T-helper 2 cell treated with Interferon-gamma antibody and Interleukin-4, amounts not matched to agents 100 ng/mL and 5 ng/mL, for 36 hours (primary cell): ENCODE results near the gene MYCN. TPM values are rescaled to one million over a fixed set of nuclear protein-coding genes. Genes with fewer than 3 reads are reported as not detected.

Experiments
- intact Hi-C: fragments of 100-400 bp; cut with micrococcal nuclease; formaldehyde crosslinking; loops from one replicate; pipeline ENCODE4 v1.15.1; 2023
- total RNA-seq: library from RNA; stranded (reverse); gene quantifications from 2 replicates; pipeline ENCODE4 v1.2.3, GENCODE V29; 2022

Gene MYCN
- total RNA-seq, 1 donor from 2014 or later: 0.09 TPM

DNA sequence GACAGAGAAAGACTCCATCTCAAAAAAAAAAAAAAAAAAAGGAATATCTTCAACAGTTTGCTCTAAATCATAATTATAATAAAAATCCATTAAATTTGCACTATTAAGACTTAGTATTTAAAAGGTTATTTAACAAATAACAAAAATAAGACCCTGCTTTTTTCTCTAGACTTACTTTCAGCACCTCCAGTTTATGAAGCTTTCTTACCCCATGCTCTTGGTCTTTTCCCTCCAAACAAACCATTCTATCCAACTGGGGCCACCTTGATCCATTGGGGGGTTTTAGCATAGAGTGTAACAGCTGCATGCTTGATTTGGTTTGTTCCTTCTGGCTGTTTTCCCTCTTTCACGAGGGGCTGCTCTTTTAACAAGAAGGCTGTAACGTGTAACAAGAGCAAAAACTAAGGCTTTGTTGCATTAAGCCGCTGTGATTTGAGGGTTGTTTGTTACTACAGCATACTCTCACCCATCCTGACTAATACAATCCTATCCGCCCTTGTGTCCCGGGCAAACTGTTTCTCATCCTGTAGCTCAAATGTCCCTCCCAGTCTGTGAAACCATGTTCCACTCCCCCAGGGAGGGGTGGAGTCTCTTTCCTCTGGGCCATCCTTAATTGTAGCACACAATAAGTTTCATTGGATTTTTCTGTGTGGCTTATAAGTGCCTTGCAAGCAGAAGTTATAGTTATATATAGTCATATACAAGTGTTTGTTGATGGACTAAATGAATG lies 9.6 kb upstream of the MYCN start:
- intact Hi-C loops: no loop called here

DNA sequence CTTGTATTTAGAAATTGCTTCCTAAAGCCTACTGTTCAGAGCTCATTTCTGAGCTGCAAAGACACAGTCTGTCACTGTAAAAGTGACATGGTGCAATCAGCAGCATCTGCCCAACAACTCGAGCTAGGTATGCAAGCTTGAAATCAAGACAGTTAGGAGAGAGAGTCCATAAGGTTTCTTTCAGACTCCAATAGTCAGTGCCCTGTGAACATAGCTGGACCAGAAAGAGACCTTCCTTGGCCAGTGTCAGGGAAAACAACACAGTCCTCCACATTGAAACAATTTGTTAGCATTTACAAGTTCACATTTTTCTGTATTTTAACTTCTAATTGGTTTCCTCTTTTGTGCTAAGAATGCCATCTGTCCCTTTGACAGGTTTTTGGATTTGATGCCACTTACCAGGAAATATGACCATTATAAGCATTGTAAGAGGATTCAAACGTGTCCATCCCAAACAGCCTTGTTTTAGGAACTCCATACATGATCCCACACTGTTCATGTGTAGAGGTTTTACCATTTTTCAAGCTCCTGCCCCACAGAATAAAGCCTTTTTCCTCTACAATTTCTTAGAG lies 8.9 kb upstream of the MYCN start:
- intact Hi-C loops: no loop called here

DNA sequence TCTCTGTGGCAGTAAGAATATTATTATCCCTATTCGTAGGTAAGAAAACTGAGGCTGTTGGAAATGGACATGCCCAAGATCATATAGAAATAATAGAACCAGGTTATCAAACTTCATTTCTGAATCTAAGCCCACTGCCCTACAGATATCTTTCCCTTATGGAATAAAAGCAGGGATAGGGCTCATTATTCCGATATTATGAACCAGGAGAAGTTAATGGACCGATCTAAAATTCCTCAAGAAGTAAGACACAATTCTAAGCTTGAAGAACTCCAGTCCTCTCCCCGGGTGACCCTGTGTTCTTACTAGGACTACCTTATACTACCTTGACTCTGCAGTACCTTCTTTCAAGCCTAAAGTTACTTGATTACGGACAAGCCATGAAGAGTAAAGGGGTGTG lies 8.4 kb upstream of the MYCN start:
- intact Hi-C loops: no loop called here

DNA sequence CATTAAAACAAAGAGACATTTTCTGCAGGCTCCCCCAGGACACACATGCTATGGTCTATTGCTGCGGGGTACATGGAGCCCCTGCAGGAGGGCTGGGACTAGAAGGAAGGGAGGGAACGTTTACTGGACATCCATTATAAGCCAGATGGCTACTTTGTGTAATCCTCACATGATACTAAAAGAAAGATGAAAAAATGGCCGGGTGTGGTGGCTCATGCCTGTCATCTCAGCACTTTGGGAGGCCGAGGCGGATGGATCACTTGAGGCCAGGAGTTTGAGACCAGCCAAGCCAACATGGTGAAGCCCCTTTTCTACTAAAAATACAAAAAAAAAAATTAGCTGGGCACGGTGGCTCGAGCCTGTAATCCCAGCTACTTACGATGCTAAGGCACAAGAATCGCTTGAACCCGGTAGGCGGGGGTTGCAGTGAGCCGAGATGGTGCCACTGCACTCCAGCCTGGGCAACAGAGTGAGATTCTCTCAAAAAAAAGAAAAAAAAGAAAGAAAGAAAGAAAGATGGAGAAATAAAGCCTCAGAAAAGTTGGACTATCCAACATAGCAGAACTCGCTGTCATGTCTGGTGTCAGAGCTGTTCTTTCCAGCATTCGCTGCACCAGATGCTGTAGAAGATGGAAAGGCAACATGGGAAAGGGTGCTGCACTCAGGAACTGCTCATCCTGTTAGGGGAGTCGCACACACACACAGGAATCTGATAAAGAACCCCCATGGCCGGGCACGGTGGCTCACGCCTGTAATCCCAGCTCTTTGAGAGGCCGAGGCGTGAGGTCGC lies 7.8 kb upstream of the MYCN start:
- intact Hi-C loops: no loop called here

DNA sequence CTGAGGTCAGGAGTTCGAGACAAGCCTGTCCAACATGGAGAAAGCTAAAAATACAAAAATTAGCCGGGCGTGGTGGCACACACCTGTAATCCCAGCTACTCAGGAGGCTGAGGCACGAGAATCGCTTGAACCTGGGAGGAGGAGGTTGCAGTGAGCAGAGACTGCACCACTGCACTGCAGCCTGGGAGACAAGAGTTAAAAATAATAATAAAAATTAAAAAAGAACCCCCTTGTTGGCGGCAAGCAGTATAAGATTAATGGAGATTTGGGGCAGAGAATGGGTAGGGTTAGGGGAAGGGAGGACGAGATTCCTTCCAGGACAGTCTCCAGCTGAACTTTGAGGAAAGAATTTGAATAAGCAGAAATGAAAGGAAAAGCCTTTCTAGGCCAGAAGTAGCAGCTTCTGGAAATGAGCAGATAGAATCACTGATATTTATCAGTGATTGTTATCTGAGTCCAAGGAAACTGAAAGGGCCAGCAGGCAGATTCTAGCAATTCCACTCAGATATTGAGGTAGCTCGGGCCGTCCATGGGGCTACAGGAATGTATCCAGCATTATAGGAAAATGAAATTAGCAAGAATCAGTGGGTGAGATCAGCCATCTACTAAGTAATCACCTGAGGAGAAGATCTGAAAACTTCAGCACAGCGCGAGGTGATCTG lies 7.0 kb upstream of the MYCN start:
- intact Hi-C loops: no loop called here

DNA sequence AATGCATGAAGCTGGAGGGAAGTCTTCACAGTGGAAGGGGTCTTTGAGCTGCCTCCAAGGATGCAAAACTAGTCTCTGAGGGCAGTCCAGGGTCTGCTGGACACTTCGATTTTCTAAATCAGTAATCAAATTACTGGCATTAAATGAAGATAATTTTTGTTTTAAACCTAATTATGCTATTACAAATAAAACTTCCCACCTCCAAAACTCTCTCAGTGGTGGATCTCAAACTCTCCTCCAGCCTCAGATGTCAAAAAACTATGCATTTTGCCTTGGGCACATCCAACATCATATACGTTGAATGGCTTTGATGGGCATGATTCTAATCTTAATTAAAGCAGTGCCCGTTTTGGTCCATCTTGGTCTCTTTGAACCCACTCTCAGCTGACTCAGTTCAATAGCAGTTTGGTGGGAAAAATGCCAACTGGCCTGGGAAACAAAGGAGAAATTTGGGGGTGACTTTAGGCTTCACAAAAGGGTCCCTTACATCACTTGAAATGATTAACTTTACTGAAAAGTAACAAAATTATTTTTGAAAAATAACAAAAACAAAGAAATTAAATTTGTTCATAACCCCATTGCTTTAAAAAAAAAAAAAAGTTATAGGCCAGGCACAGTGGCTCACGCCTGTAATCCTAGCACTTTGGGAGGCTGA lies 5.9 kb upstream of the MYCN start:
- intact Hi-C loops: no loop called here

DNA sequence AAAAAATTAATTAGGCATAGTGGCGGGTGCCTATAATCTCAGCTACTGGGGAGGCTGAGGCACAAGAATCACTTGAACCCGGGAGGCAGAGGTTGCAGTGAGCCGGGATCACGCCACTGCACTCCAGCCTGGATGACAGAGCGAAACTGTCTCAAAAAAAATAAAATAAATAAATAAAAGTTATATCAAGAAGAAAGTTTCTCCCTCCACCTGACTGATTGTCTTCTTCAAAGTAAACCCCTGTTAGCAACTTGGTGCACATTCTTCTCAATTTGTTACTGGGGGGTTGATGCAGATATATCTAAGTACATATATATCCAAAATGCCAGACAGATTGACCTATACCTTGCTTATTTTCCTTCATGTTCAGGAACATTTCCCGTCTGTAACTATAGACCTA lies 5.2 kb upstream of the MYCN start:
- intact Hi-C loops: no loop called here

DNA sequence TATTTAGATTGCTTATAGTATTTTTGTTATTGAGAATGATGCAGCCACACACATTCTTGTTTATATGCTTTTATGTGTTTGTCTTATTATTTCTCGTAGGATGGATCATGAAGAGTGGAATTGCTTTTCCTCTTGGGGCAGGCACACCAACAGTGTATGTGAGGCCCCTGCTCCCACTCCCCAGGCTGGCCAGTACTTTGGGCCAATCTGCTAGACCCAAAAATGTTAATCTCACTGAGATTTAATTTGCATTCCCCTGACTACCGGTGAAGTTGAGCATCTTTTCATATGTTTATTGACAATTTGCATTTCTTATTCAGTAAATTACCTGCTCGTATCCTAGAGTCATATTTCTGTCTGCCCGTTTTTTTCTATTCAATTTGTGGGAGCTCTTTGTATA lies 4.7 kb upstream of the MYCN start:
- intact Hi-C loops: no loop called here

DNA sequence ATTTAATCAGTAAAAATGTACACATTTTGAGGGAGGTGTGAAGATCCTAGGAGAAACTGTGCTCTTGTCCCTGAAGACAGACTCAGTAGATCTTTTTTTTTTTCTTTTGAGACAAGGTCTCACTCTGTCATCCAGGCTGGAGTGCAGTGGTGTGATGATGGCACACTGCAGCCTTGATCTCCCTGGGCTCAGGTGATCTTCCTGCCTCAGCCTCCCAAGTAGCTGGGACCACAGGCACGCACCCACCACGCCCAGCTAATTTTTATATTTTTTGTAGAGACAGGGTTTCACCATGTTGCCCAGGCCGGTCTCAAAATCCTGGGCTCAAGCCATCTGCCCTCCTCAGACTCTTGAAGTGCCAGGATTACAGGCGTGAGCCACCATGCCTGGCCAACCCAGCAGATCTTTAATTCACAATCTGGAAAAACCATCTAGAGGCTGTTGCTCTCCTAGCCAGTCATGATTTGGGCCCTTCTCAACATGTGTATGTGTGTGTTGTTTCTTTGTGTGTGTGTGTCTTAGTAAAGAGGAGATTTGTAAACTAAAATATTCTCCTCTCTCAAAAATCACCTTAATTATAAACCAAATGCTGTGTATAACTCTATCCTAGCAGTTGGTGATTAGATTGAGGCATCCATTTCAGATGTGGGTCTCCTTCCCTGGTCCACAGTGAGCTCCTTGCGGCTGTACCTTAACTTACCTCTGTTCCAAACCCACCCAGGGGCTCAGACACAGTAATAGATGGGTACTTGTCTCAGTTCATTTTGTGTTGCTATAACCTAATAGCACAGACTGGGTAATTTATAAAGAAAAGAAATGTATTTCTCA lies 3.9 kb upstream of the MYCN start:
- intact Hi-C loops: no loop called here

DNA sequence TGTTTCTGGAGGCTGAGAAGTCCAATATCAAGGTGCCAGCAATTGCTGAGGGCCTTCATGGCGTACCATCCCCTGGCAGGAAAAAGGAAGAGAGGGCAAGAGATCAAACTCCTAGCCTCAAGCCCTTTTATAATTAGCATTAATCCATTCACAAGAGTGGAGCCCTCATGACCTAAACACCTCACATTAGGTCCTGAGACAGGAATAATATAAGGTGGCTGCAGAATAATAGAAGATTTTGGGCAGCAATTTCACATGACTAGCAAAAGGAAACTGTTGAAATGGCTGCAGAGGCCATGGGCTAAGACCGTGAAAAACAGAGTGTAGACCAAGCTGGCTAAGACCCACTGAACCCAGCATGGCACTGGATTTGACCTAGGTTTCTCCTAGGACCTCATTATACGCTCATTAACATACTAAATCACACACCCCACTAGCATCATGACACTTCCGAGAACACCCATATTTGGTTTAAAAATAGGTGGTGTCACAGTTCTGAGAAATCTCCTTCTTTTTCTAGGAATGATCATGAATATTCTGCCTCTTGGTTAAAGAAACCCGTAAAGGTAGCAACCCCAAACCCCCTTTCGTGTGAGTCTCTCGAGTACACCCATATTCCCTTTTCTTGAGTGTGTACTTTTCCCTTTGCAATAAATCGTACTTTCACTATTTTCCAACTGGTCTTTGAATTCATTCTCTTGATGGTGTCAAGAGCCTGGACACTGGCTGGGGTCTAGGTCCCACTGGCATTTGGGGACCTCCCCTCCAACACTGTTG lies 3.1 kb upstream of the MYCN start:
- intact Hi-C loops: no loop called here

DNA sequence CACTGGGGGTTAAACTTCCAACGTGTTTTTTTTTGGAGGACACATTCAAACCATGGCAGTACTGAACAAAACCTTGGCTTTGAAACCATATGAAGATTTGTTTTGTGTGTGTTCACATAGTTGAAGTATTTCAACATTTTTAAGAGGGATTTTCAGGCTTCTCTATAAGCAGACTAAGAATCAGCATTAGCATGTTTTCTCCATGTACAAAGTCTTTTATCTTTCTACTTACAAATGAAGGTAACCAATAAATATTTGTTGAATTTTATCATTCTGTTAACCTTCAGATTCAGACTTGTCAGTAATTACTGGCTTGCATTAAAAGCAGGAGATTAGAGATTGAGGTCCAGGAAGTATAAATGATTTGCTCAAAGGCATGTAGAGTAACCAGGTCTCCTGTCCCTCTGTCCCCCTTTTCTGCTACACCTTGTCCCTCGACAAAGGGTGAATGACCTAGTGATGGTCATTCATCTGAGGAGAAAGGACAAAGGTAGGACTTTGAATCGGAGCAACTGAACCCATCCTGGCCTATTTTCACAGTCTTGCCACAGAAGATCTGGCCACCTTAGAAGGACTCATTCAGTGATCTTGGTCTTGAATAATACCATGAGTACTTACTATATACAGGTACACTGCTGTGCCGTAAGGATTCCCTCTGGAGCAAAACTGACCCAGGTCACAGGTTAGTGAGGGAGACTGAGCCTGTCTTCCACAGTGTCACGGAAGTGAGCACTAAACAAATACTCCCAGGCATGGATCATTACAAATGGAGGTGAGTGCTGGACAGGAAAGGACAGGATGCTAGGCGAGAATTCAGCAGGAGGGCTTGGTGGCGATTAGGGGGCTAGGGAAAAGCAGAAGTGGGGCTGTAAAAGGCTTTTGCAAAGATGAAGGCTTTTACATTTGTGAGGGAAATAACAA lies 2.2 kb upstream of the MYCN start:
- intact Hi-C loops: no loop called here

DNA sequence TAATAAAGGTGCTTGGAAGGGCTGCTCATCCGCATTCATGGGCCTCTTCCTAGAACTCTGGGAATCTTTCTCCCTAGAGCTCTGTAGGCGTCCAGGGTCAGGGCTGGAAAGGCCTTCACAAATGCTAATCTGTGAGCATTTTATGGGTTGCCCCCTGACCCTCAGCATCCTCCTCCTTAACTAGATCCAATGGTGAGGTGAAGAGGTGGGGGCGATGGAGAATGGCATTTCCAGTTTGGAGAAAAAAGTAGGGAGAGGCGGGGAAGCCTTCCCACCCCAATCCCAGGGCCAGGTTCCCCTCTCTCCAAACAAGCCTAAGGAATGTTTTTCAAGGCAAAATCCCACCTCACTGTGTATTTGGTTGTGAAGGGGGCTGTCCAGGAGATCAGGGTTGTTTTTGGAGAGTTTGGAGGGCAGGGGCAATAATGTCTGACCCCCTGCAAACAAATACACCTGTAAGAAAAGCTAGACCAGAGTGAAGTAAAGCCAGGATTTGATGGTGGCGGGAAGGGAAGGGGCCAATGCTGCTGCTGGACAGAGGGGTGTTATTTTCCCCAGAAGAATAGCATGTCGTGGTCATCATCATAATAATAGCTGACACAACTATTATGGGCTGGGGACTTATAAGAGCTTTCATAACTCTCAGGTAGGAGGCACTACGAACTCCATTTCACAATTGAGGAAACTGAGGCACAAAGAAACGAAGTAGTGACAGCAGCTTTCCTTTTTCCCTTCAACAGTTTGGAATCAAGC lies 1.4 kb upstream of the MYCN start:
- intact Hi-C loops: loop anchor here (1.0 kb wide), 1 partner anchor 343 kb away; no protein-coding TSS in a partner anchor

DNA sequence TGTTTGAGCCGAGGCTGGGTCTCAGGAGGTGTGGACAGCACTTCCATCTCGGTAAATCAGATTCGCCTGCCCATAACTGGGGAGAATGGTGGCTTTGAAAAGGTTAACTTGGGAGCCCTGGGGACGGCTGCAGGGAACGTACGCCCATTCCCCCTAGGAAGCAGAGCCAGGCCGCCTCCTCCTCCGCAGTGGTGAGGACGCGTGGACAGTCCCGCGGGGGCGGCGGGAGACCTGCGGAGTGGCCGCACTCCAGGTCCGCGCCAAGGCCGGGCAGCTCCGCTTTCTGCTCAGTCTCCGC lies 845 bp upstream of the MYCN start:
- intact Hi-C loops: loop anchor here (1.0 kb wide), 1 partner anchor 343 kb away; no protein-coding TSS in a partner anchor

DNA sequence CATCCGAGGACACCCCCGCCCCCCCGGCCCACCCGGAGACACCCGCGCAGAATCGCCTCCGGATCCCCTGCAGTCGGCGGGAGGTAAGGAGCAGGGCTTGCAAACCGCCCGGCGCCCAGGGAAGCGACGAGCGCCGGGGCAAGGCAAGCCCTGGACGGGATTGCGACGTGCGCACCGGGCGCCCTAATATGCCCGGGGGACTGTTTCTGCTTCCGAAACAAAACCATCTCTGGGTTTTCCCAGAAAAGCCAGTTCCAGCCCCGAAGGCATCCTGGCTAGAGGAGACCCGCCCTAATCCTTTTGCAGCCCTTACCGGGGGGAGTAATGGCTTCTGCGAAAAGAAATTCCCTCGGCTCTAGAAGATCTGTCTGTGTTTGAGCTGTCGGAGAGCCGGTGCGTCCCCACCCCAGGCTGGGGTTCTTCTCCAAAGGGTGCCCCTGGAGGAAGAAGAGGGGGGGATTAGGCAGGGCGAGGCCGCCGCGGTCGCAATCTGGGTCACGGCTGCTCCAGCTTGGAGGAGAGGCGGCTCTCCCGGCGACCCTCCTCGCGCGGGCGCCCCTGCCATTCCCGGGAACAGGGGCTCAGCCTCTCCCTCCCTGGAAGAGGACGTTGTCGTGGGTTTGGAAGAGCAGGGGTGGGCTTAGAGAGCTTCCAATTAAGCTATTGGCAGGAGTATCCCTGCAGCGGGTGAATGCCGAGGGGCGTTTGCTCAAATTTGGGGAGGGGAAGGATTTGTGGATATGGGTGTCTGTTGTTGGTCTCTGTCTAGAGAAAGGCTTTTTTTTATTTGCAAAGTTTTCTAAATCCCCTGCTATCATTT lies 521 bp downstream of the MYCN start:
- intact Hi-C loops: no loop called here

DNA sequence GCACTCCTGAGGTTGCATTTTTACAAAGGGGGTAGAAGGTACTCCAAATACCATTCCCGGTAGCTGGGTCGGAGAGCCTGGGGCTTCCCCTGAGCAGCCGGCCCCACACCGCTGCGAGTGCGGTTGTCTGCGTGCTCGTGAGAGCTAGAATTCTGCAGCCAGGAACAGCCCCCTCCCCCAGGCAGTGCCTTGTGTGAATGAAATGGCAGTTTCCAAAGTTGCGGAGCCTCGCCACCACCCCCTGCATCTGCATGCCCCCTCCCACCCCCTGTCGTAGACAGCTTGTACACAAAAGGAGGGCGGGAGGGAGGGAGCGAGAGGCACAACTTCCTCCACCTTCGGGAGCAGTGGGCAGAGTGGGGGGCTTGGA lies 1.1 kb downstream of the MYCN start:
- intact Hi-C loops: no loop called here

DNA sequence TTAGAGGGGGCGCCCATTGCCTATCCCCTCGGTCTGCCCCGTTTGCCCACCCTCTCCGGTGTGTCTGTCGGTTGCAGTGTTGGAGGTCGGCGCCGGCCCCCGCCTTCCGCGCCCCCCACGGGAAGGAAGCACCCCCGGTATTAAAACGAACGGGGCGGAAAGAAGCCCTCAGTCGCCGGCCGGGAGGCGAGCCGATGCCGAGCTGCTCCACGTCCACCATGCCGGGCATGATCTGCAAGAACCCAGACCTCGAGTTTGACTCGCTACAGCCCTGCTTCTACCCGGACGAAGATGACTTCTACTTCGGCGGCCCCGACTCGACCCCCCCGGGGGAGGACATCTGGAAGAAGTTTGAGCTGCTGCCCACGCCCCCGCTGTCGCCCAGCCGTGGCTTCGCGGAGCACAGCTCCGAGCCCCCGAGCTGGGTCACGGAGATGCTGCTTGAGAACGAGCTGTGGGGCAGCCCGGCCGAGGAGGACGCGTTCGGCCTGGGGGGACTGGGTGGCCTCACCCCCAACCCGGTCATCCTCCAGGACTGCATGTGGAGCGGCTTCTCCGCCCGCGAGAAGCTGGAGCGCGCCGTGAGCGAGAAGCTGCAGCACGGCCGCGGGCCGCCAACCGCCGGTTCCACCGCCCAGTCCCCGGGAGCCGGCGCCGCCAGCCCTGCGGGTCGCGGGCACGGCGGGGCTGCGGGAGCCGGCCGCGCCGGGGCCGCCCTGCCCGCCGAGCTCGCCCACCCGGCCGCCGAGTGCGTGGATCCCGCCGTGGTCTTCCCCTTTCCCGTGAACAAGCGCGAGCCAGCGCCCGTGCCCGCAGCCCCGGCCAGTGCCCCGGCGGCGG lies 1.7 kb downstream of the MYCN start:
- intact Hi-C loops: no loop called here
